Naive thymus-derived CD4-positive, alpha-beta T cell (primary cell): Measurements from ENCODE around the gene TRH. TPM values are rescaled to one million over a fixed set of nuclear protein-coding genes. Genes with fewer than 3 reads are reported as not detected.
"Not testable (repeated sequence)": the region's sequence is repeated elsewhere in the genome, so short reads cannot be mapped to it uniquely, and the experiment has no call there.

Experiments used
- ATAC-seq: fragments of 150-1000 bp; cut with Tn5 transposase; 2 replicates; pipeline ENCODE4 v1.10.0; 2021; ENCODE audit warnings: mild to moderate bottlenecking, moderate library complexity
- CTCF ChIA-PET: fragments of 350-600 bp; sonication (Branson Sonifier 250); formaldehyde crosslinking; loops from one replicate; lab custom pipeline; 2021; ENCODE audit warnings: antibody characterized with exemption; lab: Charles Lee
- POLR2A ChIA-PET: fragments of 350-600 bp; sonication (Branson Sonifier 250); formaldehyde crosslinking; loops from one replicate; lab custom pipeline; 2021; ENCODE audit warnings: antibody characterized with exemption, inconsistent platforms; lab: Charles Lee
- DNase-seq, 9 donors: peaks; one replicate each; pipeline versions ENCODE4 v3.0.0 to v3.0.0-alpha.2; 2020 to 2022; ENCODE audit warnings: mixed read lengths in 1 of 9
- H3K27ac ChIP-seq: one replicate; pipeline ENCODE4 v1.7.0; 2013; ENCODE audit warnings: mild to moderate bottlenecking, low read depth, low read length, moderate library complexity
- H3K27me3 ChIP-seq, 2 donors: one replicate each; pipeline ENCODE4 v1.7.0; 2013; ENCODE audit warnings: low read length in 2 of 2, mild to moderate bottlenecking in 2 of 2, moderate library complexity in 2 of 2; ENCODE audit not compliant: control insufficient read depth in 2 of 2, insufficient read depth in 2 of 2
- H3K36me3 ChIP-seq, 3 experiments: 1 replicate in 2 of 3; 2 replicates in 1 of 3; pipeline ENCODE4 v1.7.0; 2013; ENCODE audit warnings: low read length in 3 of 3, mild to moderate bottlenecking in 3 of 3, moderate library complexity in 1 of 3; ENCODE audit not compliant: insufficient read depth in 3 of 3, control insufficient read depth in 2 of 3
- H3K4me1 ChIP-seq, 2 donors: one replicate each; pipeline ENCODE4 v1.7.0; 2013; ENCODE audit warnings: low read length in 2 of 2, mild to moderate bottlenecking in 2 of 2, moderate library complexity in 1 of 2; ENCODE audit not compliant: control insufficient read depth in 2 of 2, insufficient read depth in 2 of 2
- H3K4me3 ChIP-seq: 2 replicates; pipeline ENCODE4 v1.7.0; 2013; ENCODE audit warnings: mild to moderate bottlenecking, low read length
- H3K9me3 ChIP-seq, 3 experiments: 1 replicate in 2 of 3; 2 replicates in 1 of 3; pipeline ENCODE4 v1.7.0; 2013; ENCODE audit warnings: low read length in 3 of 3; ENCODE audit not compliant: control insufficient read depth in 2 of 3
- H3K27ac Mint-ChIP-seq, 9 donors: one replicate each; pipeline ENCODE4 v1.8.0; 2020 to 2022; ENCODE audit warnings: mixed read lengths in 9 of 9, mild to moderate bottlenecking in 8 of 9, moderate library complexity in 5 of 9, inconsistent platforms in 2 of 9
- H3K27me3 Mint-ChIP-seq, 5 donors: one replicate each; pipeline ENCODE4 v1.8.0; 2021 to 2022; ENCODE audit warnings: mixed read lengths in 5 of 5, mild to moderate bottlenecking in 1 of 5
- H3K36me3 Mint-ChIP-seq, 5 donors: one replicate each; pipeline ENCODE4 v1.8.0; 2020 to 2022; ENCODE audit warnings: mixed read lengths in 5 of 5, mild to moderate bottlenecking in 3 of 5, inconsistent platforms in 1 of 5
- H3K4me1 Mint-ChIP-seq, 7 donors: one replicate each; pipeline ENCODE4 v1.8.0; 2020 to 2022; ENCODE audit warnings: mixed read lengths in 7 of 7, mild to moderate bottlenecking in 3 of 7, inconsistent platforms in 1 of 7
- H3K4me3 Mint-ChIP-seq, 10 donors: one replicate each; pipeline ENCODE4 v1.8.0; 2020 to 2022; ENCODE audit warnings: mild to moderate bottlenecking in 10 of 10, mixed read lengths in 10 of 10, moderate library complexity in 6 of 10, inconsistent platforms in 2 of 10
- H3K9me3 Mint-ChIP-seq, 11 donors: one replicate each; pipeline ENCODE4 v1.8.0; 2020 to 2022; ENCODE audit warnings: mixed read lengths in 11 of 11, mild to moderate bottlenecking in 4 of 11, inconsistent platforms in 1 of 11, moderate library complexity in 1 of 11
- intact Hi-C, 2 donors: fragments of 100-400 bp; cut with micrococcal nuclease; formaldehyde crosslinking; loops; one replicate each; pipeline ENCODE4 v1.15.1; 2023
- polyA plus RNA-seq, 2 donors: library from polyadenylated mRNA; unstranded; fragments of 300-500 nt; fragmentation: Illumina TruSeq; gene quantifications; one replicate each; pipeline ENCODE4 v1.2.3, GENCODE V29; 2021
- total RNA-seq, 6 experiments: library from RNA in 5 of 6; stranded (reverse) in 5 of 6; gene quantifications; 1 replicate in 5 of 6; 2 replicates in 1 of 6; pipeline ENCODE4 v1.2.3 and lab custom pipeline; 2021 to 2026

TRH gene
- total and polyA plus RNA-seq, 7 experiments from 2014 or later: not detected

DNA sequence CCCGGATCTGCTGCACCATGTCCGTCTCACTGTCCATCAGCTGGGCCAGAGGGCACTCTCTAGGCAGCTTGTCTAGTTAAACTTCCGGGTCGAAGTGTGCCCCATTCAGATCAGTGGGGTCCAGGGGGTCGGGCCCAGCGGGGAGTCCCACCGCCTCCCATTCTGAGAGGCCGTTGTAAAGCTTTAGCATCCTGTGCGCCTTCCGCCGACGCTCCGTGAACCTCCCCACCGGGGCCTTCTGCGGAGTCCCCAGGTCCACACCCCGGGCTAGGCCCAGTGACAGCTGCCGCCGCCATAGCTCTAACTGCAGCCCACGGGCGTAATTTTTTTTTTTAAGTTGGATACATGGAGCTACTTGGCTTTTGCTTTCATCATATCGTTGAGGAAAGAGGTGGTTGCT, 38.7 kb downstream of the TRH start:
- H3K27ac Mint-ChIP-seq, H3K4me3 Mint-ChIP-seq, H3K9me3 ChIP-seq, ATAC-seq, H3K4me1 ChIP-seq, H3K27me3 ChIP-seq, POLR2A ChIA-PET, H3K4me3 ChIP-seq, H3K9me3 Mint-ChIP-seq, intact Hi-C loops, H3K36me3 ChIP-seq, H3K4me1 Mint-ChIP-seq, CTCF ChIA-PET, H3K27ac ChIP-seq, DNase-seq, H3K36me3 Mint-ChIP-seq: not testable (repeated sequence)
- H3K27me3 Mint-ChIP-seq: peaks cover 12 to 16% (median 14%) of the 10 kb centered on the region in 5 donors

GRCh38 chr3:130014526-130014925, 40.0 kb downstream of the TRH start:
- intact Hi-C loops: no loop called here
- Histone ChIP-seq H3K9me3 (no peaks in the 10 kb centered on the region), H3K4me1 (no peaks in the 10 kb centered on the region), H3K36me3 (no peaks in the 10 kb centered on the region), H3K27me3 (no peaks in the 10 kb centered on the region), H3K27ac (no peak overlapping the region), H3K4me3 (no peak overlapping the region)
- no peak overlapping the region for H3K27ac Mint-ChIP-seq
- no peak overlapping the region for H3K4me3 Mint-ChIP-seq
- H3K4me1 Mint-ChIP-seq: peaks cover 0 to 2% (median 0%) of the 10 kb centered on the region in 7 donors
- ChIA-PET CTCF (no interaction called here), POLR2A (no interaction called here)
- ATAC-seq (no peak), DNase-seq (no peak)
- H3K36me3 Mint-ChIP-seq: no peaks in the 10 kb centered on the region
- H3K27me3 Mint-ChIP-seq: peaks cover 4 to 13% (median 8%) of the 10 kb centered on the region in 5 donors
- no peaks in the 10 kb centered on the region for H3K9me3 Mint-ChIP-seq

- DNase-seq, H3K36me3 ChIP-seq, H3K27me3 ChIP-seq, H3K27ac Mint-ChIP-seq, H3K4me3 Mint-ChIP-seq, H3K4me1 Mint-ChIP-seq, intact Hi-C loops, H3K36me3 Mint-ChIP-seq, H3K4me3 ChIP-seq, POLR2A ChIA-PET, CTCF ChIA-PET, ATAC-seq, H3K27ac ChIP-seq, H3K9me3 ChIP-seq, H3K9me3 Mint-ChIP-seq, H3K4me1 ChIP-seq: not testable (repeated sequence)
- H3K27me3 Mint-ChIP-seq: peaks cover 4 to 16% (median 12%) of the 10 kb centered on the region in 5 donors
Measured at GRCh38 chr3:130017661-130018060, 43.1 kb downstream of the TRH start.

DNA sequence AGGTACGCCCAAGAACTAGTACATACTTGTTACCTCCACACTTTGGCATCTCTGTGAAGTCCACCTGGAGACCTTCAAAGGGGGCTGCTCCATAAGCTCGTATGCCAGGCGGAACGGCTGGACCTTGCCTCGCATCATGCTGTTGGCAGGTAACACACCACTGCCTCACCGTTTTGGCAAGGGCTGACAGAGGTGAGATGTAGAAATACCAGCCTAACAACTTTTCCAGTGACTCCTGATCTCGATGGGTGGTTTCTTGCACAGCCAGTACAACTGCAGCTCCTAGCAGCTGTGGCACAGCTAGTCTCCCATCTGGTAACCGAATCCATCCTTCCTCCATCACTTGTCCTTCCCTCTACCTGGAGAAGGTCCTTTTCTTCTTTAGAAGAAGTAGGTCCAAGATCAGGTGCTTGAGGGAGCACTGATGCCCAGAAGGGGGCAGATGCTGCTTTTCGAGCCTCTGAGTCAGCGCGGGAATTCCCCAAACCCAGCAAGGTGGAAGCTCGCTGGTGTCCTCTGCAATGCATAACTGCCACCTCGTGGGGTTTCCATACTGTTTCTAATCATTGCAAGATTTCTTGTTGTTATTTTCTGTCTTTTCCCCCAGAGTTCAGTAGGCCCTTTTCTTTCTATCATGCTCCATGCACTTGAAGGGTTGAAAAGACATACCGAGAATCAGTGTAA, 51.8 kb downstream of the TRH start:
- H3K27ac Mint-ChIP-seq, H3K36me3 Mint-ChIP-seq, H3K27me3 ChIP-seq, H3K4me3 ChIP-seq, intact Hi-C loops, H3K9me3 Mint-ChIP-seq, H3K36me3 ChIP-seq, CTCF ChIA-PET, ATAC-seq, H3K27ac ChIP-seq, POLR2A ChIA-PET, H3K4me1 Mint-ChIP-seq, H3K9me3 ChIP-seq, H3K4me1 ChIP-seq, H3K4me3 Mint-ChIP-seq: not testable (repeated sequence)
- DNase-seq: peak in 3 of 9 donors; percentile 4 to 15 (median 12)
- H3K27me3 Mint-ChIP-seq: peaks cover 0 to 11% (median 0%) of the 10 kb centered on the region in 5 donors

GRCh38 chr3:130027437-130027836, 52.9 kb downstream of the TRH start:
- not testable (repeated sequence) for H3K4me1 Mint-ChIP-seq

More at GRCh38 chr3:130027437-130027836, 52.9 kb downstream of the TRH start:
- H3K9me3 ChIP-seq, H3K4me3 Mint-ChIP-seq, H3K4me3 ChIP-seq, POLR2A ChIA-PET, H3K36me3 ChIP-seq, H3K9me3 Mint-ChIP-seq, intact Hi-C loops, DNase-seq, H3K36me3 Mint-ChIP-seq, H3K4me1 ChIP-seq, H3K27me3 Mint-ChIP-seq, H3K27ac ChIP-seq, H3K27me3 ChIP-seq, ATAC-seq, H3K27ac Mint-ChIP-seq, CTCF ChIA-PET: not testable (repeated sequence)

Other genes with a start within 250 kb of the TRH start
- 10 to 100 TPM; 20.5 to 39.4 (median 36.5) TPM for gene TMCC1, start 81.0 kb upstream of the TRH start, total RNA-seq
- 1 to 10 TPM; 2.6 to 6.5 TPM for gene TMCC1, start 81.0 kb upstream of the TRH start, polyA plus RNA-seq
- gene ALG1L2, start 107.1 kb downstream of the TRH start, total RNA-seq: 1 to 10 TPM in 3 of 5 experiments, under 1 TPM in 1, not detected in 1; 0.90 to 2.0 (median 1.6) TPM
- not detected for gene ALG1L2, start 107.1 kb downstream of the TRH start, polyA plus RNA-seq